HFFc6 (cell line): Measurements from ENCODE around the gene GPR35. TPM values are rescaled to one million over a fixed set of nuclear protein-coding genes. Genes with fewer than 3 reads are reported as not detected.
"Not testable (repeated sequence)": the region's sequence is repeated elsewhere in the genome, so short reads cannot be mapped to it uniquely, and the experiment has no call there.

Experiments
- DNase-seq: peaks from one replicate; pipeline ENCODE4 v3.0.0-alpha.2; 2018
- H3K27ac Mint-ChIP-seq: 2 replicates; pipeline ENCODE4 v1.8.0; 2020; ENCODE audit warnings: mild to moderate bottlenecking, mixed read lengths
- H3K27me3 Mint-ChIP-seq: 2 replicates; pipeline ENCODE4 v1.8.0; 2021; ENCODE audit warnings: mild to moderate bottlenecking, moderate library complexity, mixed read lengths; ENCODE audit not compliant: insufficient read depth
- H3K36me3 Mint-ChIP-seq: 2 replicates; pipeline ENCODE4 v1.8.0; 2021; ENCODE audit warnings: low read depth, mixed read lengths
- H3K4me1 Mint-ChIP-seq: 2 replicates; pipeline ENCODE4 v1.8.0; 2020; ENCODE audit warnings: low read depth, mixed read lengths
- H3K4me3 Mint-ChIP-seq: 2 replicates; pipeline ENCODE4 v1.8.0; 2020; ENCODE audit warnings: mild to moderate bottlenecking, moderate library complexity, mixed read lengths
- H3K9me3 Mint-ChIP-seq: 2 replicates; pipeline ENCODE4 v1.8.0; 2020; ENCODE audit warnings: mild to moderate bottlenecking, mixed read lengths
- total RNA-seq, 6 experiments: library from RNA; stranded (reverse); fragmentation: NEBNext Ultra II Directional; extraction: Animal tissue kit (Norgen Biotek cat#: 25700); gene quantifications; 2 replicates in 1 of 6; 3 replicates in 5 of 6; pipeline ENCODE4 v1.2.3, GENCODE V29; 2021
- TF ChIP-seq, protein P1 (sequence below): fragments of 200-600 bp; sonication (generic); IDR thresholded peaks from 2 replicates; pipeline ENCODE4 v1.5.0; 2021; ENCODE audit warnings: antibody characterized with exemption, mild to moderate bottlenecking

Gene GPR35
- total RNA-seq, 6 experiments from 2014 or later: 0.11 to 0.28 (median 0.14) TPM; not detected in 3

DNA sequence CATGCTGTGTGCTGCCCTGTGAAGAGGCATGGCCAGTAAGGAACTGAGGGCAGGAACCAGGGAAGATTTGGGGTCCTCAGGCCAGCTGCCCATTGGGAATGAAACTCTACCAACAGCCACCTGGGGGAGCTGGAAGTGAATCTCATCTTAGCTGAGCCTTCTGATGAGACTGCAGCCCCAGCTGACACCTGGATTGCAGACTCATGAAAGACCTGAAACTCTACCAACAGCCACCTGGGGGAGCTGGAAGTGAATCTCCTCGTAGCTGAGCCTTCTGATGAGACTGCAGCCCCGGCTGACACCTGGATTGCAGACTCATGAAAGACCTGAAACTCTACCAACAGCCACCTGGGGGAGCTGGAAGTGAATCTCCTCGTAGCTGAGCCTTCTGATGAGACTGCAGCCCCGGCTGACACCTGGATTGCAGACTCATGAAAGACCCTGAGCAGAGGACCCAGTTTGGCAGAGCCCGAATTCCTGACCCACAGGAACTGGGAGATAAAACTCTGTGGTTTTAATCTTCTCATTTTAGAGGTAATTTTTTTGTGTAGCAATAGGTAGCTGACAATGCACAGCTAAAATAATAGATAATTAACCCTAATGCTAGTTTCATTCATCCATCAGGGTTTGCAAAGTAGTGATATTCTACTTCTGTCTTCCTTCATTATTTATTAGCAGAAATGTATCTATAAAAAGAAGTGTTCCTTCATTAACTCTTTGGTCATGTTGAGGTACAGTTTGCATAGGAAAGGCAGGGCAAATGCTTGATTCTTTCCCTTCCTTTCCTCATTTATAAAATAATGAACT is 8.2 kb upstream of the GPR35 start:
- peaks cover 18% of the 10 kb centered on the region for H3K27me3 Mint-ChIP-seq
- DNase-seq: not testable (repeated sequence)

DNA sequence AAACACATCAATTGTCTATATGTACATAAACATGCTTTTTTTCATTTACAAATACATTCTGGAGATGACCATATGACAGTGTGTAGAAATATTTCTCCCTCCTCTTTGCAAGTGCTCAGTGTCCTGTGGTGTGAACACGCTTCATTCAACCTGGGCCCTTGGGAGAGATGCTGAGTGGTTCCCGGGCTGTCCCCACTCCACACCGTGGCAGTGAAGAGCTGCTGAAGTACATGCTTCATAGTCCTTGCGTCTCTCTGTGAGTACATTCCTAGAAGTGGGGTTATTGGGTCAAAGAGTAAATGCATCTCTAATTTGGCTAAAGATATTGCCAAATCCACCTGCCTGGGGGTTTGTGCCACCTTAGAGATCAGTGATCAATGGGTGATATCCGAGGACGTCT is 6.5 kb upstream of the GPR35 start:
- peaks cover 7% of the 10 kb centered on the region; the same call in 1 of the 2 replicates for H3K4me1 Mint-ChIP-seq

More for the DNA sequence above, 8.2 kb upstream of the GPR35 start:
- H3K4me1 Mint-ChIP-seq, H3K27ac Mint-ChIP-seq, H3K36me3 Mint-ChIP-seq, H3K4me3 Mint-ChIP-seq: not testable (repeated sequence)
- TF ChIP-seq, protein P1, sequence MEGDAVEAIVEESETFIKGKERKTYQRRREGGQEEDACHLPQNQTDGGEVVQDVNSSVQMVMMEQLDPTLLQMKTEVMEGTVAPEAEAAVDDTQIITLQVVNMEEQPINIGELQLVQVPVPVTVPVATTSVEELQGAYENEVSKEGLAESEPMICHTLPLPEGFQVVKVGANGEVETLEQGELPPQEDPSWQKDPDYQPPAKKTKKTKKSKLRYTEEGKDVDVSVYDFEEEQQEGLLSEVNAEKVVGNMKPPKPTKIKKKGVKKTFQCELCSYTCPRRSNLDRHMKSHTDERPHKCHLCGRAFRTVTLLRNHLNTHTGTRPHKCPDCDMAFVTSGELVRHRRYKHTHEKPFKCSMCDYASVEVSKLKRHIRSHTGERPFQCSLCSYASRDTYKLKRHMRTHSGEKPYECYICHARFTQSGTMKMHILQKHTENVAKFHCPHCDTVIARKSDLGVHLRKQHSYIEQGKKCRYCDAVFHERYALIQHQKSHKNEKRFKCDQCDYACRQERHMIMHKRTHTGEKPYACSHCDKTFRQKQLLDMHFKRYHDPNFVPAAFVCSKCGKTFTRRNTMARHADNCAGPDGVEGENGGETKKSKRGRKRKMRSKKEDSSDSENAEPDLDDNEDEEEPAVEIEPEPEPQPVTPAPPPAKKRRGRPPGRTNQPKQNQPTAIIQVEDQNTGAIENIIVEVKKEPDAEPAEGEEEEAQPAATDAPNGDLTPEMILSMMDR: peak; percentile 35
- peaks cover 13% of the 10 kb centered on the region for H3K9me3 Mint-ChIP-seq

DNA sequence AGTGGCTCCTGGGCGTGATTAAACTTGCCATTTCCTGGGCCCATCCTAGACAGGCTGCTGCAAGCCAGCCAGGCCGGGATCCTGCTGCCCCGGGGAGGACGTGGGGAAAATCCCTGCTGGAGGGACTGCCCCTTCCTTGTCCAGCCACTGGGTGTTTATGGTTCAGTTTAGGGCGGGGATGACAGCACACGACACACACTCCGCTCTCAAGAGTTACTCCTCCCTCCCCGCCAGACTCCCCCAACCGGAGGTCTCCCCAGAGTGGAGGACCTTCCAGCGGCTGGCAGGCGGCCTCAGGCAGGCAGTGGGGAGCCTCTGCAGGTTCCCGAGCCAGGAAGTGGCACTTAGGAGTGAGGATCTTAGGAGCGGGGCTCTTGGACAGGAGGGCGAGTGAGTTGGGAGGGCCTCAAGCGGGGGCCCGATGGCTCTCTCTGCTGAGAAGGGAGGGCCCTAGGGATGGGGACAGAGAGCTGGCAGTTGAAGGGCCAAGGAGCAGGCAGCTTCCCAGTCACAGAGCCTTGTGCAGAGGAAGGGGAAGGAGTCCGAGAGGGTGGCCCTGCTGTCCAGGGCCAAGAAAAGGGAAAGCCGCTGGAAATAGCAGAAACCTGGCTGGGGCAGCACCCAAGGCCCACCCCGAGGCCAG is 5.7 kb upstream of the GPR35 start:
- H3K27ac Mint-ChIP-seq: no peak overlapping the region
- DNase-seq: no peak
- H3K4me3 Mint-ChIP-seq: no peak overlapping the region
- peaks cover 6% of the 10 kb centered on the region; the same call in 1 of the 2 replicates for H3K36me3 Mint-ChIP-seq
- H3K4me1 Mint-ChIP-seq: peaks cover 7% of the 10 kb centered on the region; the same call in 1 of the 2 replicates
- peaks cover 18% of the 10 kb centered on the region for H3K27me3 Mint-ChIP-seq
- peaks cover 13% of the 10 kb centered on the region for H3K9me3 Mint-ChIP-seq
- TF ChIP-seq, protein P1: no peak

More for the DNA sequence above, 6.5 kb upstream of the GPR35 start:
- Mint-ChIP-seq H3K36me3 (peaks cover 6% of the 10 kb centered on the region; the same call in 1 of the 2 replicates), H3K4me3 (no peak overlapping the region), H3K27ac (no peak overlapping the region), H3K9me3 (peaks cover 13% of the 10 kb centered on the region), H3K27me3 (peaks cover 18% of the 10 kb centered on the region)
- DNase-seq: no peak
- TF ChIP-seq, protein P1: no peak

DNA sequence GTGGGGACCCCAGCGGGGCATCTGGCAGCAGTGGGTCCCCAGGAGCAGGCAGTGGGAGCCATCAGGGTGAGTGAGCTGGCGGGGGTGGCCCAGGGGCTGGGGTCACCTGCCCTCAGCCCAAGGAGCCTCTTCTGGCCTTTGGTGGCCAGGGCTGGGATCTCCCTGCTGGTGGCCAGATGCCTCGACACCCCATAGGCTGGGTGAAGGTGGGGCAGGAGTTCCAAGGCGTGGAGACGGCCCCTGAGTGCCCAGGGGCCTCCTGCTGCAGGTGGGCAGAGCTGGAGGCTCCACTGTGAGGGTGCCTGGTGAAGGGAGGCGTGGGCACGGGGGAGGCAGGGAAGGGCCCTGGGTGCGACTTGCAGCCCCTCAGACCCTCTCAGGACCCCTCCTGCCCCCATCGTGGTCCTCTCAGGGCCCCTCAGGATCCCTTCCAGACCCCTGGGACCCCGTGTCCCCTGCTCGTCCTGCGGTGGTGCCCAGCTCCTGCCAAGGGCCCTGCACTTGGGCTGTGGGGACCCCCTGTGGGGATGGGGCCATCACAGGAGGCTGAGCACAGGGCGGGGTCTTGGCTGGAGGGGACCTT is 5.0 kb upstream of the GPR35 start:
- DNase-seq: no peak
- H3K4me1 Mint-ChIP-seq: peaks cover 7% of the 10 kb centered on the region; the same call in 1 of the 2 replicates
- peaks cover 6% of the 10 kb centered on the region; the same call in 1 of the 2 replicates for H3K36me3 Mint-ChIP-seq

DNA sequence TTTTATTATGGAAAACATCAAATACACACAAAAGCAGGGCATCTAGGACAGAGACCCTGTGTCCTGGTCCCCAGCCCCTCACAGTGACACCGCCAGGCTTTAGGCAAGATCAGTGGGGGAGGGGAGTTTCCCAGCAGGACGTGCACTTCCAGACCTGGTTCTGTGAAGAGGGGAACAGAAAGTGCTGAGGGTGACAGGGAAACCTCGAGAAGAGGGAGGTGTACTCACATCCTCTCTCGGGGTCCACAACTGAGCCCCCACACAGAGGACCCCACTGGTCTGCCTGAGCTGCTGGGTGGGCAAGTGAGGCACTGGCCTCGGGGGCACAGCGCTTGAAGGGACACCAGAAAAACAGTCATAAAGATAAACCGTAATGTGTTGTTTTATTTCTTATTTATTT is 4.4 kb upstream of the GPR35 start:
- no peak for DNase-seq
- H3K36me3 Mint-ChIP-seq: peaks cover 6% of the 10 kb centered on the region; the same call in 1 of the 2 replicates

More for the DNA sequence above, 5.0 kb upstream of the GPR35 start:
- H3K27me3 Mint-ChIP-seq: peaks cover 16% of the 10 kb centered on the region
- no peak overlapping the region for H3K27ac Mint-ChIP-seq
- peaks cover 13% of the 10 kb centered on the region for H3K9me3 Mint-ChIP-seq
- no peak overlapping the region for H3K4me3 Mint-ChIP-seq
- TF ChIP-seq, protein P1: no peak

More for the DNA sequence above, 4.4 kb upstream of the GPR35 start:
- TF ChIP-seq, protein P1: no peak
- Mint-ChIP-seq H3K4me1 (peaks cover 7% of the 10 kb centered on the region; the same call in 1 of the 2 replicates), H3K9me3 (peaks cover 13% of the 10 kb centered on the region), H3K27me3 (peaks cover 13% of the 10 kb centered on the region), H3K4me3 (no peak overlapping the region), H3K27ac (no peak overlapping the region)
